Adipose tissue (tissue), 3 donors: ENCODE results near the gene UXT. TPM values are rescaled to one million over a fixed set of nuclear protein-coding genes. Genes with fewer than 3 reads are reported as not detected.
"Not testable (repeated sequence)": the region's sequence is repeated elsewhere in the genome, so short reads cannot be mapped to it uniquely, and the experiment has no call there.

ENCODE experiments used
- H3K27ac ChIP-seq: one replicate; pipeline ENCODE4 v1.5.1; 2013; ENCODE audit warnings: low read depth, low read length
- WGBS, 3 donors: extraction: QIAGEN DNeasy Blood & Tissue Kit; methylation state at CpG; one replicate each; pipeline ENCODE4 v1.1.7; 2013; 5-methylcytosine and 5-hydroxymethylcytosine counted together
- polyA plus RNA-seq, 3 donors: library from polyadenylated mRNA; stranded (reverse); fragments of 200-250 nt; gene quantifications; one replicate each; pipeline ENCODE4 v1.2.3, GENCODE V29; 2013
- donor health status: healthy with polysubstance abuse.
- donor health status: Bipolar disorder and iron deficiency.
- donor health status: healthy.

Gene UXT
- polyA plus RNA-seq, 3 donors = 108 to 208 (median 149) TPM

DNA sequence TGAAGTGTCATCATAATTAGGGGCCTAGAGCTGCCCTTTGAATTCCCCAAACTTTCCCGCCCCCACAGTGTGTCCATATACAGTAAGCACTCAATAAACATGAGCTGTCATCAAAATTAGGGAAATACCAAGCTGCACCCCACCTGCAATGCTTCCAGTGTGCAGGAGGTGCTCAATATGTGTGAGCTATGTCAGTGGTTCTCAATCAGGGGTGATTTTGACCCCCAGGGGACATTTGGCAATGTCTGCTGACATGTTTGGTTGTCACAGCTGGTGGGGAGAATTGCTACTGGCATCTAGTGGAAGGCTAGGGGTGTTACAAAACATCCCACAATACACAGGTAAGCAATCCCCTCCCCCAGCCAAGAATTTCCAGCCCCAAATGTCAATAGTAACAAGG, 30.0 kb downstream of the UXT start:
- WGBS, 3 donors = 71 to 93% (median 89%) methylated on average over 1 of the region's 1 CpG
- no peak overlapping the region for H3K27ac ChIP-seq

DNA sequence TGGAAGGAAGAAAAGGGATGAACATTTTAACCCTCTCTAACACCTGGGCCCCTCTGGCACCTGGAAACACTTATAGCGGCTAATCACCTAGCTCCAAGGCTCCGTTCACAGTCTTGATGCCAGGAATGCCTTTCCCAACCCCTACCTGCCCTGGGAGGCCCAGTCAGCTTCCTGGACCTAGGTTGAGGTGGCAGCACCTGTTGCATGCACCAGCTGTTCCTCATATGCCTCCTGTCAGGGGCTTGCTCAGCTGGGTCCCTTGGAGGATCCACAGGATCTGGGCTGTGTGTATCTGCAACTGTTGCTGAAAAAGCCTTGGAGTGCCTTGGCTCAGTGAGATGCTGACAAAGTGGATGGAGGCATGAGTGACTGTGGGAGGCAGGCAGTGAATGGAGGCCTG, 33.6 kb downstream of the UXT start:
- 85 to 97% (median 85%) methylated on average over 2 of the region's 2 CpGs for WGBS, 3 donors

DNA sequence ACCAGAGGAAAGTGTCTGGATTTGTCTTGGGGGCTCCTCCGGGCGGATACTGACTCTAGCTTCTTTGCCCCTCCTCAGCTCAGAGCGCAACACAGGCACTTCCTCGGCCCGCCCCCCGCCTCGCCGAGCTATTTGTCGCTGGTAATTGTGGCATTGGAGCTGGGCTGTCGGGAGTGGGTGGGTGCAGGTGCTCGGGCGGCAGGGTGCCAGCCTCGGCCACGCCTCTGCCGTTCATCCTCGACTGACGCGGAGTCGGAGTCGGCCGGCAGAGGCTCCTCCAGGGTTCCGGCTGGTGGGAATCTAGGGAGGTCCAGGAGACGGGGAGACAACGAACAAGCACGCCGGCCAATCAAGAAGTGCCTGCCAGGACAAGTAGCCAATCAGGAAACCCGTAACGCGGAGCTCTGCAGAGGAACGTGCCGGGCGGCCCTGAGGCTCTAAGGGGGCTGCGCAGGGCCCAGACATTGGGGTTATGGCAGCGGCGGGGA, 35.4 kb downstream of the UXT start:
- 0 to 43% (median 1%) methylated on average over 29 to 35 of the region's 35 CpGs for WGBS, 3 donors
- no peak overlapping the region for H3K27ac ChIP-seq

More for the DNA sequence above, 33.6 kb downstream of the UXT start:
- H3K27ac ChIP-seq = no peak overlapping the region

DNA sequence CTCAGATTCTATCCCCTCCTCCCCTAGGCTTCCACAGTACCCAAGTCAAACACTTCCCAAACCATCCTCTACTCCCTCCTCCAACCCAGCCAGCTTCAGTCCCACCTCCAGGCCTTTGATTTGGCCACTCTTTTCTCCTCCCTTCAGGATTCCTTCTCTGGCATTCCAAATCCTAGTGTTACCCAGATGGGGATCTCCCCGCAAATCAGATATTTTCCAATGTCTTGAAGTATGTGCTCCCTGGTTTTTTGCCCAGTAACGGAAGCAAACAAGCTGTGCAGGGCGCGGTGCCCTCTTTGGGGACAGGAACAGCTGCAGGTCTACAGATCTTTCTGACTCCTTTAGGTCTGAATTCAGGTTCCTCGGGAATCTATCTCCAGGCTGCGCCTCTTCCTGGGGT, 37.1 kb downstream of the UXT start:
- H3K27ac ChIP-seq = no peak overlapping the region
- 73 to 84% (median 83%) methylated on average over 6 of the region's 6 CpGs for WGBS, 3 donors

DNA sequence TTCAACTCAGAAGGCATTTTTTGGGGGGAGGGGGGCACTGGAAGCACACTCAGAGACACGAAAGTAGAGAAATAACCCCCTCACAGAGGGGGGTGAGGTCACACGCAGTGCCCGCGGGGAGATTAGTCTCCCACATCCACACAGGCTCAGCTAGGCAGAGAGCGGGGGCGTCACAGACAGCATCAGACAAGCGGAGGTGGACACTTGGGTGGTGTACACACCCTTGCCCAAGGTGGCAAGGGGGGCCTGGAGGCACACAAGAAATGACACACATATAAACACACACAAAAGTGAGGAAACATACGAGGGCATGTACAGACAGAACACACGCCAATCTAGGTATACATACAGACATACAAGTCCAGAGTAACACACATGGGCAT, 38.7 kb downstream of the UXT start:
- 43 to 69% (median 50%) methylated on average over 9 of the region's 9 CpGs for WGBS, 3 donors
- no peak overlapping the region for H3K27ac ChIP-seq

DNA sequence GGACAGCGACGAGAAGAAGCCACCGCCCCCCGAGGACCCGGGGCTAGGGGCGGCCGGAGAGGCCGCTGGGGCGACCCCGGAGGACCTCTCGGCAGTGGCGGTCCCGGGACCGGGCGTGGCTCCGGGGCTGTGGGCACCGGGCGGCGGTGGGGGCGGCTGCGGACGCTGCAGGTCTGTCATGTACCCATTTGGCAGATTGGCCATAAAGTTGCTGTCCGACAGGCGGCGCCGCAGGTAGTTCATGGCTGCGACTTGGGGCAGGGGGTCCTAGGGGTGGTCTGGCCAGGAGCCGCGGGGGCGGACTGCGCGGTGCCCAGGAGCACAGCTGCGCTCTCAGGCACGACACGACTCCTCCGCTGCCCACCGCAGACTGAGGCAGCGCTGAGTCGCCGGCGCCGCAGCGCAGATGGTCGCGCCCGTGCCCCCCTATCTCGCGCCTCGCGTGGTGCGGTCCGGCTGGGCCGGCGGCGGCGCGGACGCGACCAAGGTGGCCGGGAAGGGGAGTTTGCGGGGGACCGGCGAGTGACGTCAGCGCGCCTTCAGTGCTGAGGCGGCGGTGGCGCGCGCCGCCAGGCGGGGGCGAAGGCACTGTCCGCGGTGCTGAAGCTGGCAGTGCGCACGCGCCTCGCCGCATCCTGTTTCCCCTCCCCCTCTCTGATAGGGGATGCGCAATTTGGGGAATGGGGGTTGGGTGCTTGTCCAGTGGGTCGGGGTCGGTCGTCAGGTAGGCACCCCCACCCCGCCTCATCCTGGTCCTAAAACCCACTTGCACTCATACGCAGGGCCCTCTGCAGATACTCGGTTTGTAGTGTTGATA, 39.3 kb downstream of the UXT start, which contains the start of gene SYN1:
TSS of gene SYN1 (minus strand) at position 372 of the 817 bp plus-strand sequence. CDS start at position 243, 129 bp downstream.
- WGBS, 3 donors = 2 to 33% (median 3%) methylated on average over 19 to 88 of the region's 88 CpGs
- H3K27ac ChIP-seq = no peak within 1 kb of the TSS

DNA sequence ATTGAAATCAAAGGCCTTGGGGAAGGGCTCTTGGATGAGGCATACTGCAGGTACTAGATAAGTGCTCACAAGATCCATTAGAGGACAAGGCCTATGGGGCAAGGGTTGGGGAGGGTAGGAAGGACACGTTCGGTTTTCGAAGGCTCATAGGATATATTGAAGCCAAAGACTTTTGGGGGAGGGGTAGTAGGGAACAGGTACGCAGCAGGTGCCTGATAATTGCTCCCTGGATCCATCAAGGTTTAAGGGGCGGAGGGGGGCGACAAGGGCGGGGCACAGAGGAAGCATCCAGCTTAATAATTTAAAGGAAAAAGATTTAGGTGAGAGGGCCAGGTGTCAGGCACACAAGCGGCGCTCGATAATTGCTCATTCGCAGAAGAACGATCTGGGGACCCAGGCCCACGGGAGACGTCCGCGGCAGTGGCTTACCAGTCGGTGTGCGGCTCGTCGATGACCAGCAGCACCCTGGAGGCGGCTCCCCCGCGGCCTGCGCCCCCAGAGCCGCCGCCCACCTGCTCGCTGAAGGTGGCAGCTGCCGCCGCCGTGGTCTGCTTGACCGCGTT, 40.0 kb downstream of the UXT start:
- H3K27ac ChIP-seq = no peak overlapping the region
- 35 to 70% (median 52%) methylated on average over 10 to 28 of the region's 32 CpGs for WGBS, 3 donors

DNA sequence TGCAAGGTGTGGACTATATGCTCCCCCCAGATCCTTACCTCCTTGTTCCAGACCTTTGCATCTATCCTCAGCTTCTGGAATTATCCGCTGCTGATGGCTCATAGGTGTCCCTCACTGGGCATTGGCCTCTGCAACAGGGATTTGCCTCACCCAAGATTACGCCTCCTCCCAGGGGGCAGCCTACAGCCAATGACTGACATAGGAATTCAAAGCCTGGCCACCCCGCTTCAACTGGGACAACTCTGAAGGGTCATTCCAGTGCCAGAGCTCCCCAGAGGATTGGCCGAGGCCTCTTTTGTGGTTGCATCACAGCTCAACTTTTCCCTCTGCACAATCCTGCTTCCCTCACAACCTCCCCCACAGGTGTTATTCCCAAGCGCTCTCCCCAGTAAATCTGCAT, 44.4 kb downstream of the UXT start:
- H3K27ac ChIP-seq = no peak overlapping the region
- WGBS, 3 donors = 52 to 81% (median 79%) methylated on average over 3 to 5 of the region's 5 CpGs

DNA sequence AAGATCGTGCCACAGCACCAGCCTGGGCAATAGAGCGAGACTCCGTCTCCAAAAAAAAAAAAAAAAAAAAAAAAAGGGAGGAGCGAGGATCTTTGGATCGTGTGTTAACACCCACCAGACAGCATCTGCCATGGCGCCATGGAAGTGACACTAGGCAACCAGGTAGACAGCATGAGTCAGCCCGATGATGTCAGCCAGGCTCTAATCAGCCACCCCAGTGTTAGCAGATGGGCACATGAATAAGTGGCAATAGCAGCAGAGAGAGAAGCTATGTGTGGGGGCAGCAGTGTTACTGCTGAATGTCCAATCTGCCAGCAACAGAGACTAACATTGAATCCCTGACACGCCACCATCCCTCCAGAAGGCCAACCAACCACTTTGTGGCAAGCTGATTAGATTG, 45.9 kb downstream of the UXT start:
- 84 to 91% (median 87%) methylated on average over 5 to 8 of the region's 8 CpGs for WGBS, 3 donors
- H3K27ac ChIP-seq = no peak overlapping the region

DNA sequence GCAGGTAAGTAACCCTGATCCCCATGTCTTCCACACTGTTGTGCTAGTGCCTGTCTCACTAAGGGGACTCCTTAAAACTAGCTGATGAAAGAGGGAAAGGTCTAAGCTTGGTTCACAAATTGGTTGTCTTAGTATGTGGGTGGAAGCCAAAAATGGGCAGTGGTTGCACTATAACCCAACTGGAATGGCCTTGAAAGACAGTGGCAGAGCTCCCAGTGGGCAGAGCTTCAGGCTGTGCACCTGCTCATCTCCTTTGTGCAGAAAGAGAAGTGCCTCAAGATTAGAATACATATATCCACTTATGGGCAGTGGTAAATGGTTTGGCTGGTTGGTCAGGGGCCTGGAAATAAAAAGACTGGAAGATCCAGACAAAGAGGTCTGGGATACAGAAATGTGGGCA, 46.6 kb downstream of the UXT start:
- H3K27ac ChIP-seq = no peak overlapping the region

DNA sequence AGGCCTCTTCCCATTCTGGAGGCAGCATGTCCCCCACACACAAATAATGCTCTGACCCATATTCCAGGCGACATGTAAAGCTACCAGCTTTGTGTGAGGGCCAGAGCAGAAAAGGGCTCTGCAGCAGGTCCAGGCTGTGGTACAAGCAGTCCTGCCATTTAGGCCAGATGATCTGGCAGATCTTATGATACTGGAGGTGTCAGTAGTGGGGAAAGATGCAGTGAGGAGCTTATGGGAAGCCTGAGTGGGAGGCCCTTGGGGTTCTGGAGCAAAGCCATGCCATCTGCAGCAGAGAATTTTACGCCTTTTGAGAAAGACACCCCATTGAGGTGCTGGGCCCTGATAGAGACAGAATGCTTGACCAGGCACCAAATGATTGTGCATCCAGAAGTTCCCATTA, 47.1 kb downstream of the UXT start:
- WGBS, 3 donors = 67 to 96% (median 93%) methylated on average over 2 of the region's 2 CpGs

DNA sequence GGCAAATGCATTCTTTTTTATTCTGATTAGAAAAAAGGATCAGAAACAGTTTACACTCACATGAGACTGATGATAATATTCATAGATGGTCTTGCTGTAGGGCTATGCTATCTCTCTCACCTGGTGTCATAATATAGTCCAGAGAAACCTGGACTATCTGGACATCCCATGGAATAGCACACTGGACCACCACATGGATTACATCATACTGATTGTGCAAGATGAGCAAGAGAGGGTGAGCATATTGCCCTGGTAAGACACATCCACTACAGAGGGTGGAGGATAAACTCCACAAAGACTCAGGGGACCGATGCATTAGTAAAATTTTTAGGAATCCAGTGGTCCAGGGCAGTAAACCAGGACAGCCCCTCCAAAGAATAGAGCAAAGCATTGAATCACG, 47.5 kb downstream of the UXT start:
- H3K27ac ChIP-seq = no peak overlapping the region
- 70 to 100% (median 93%) methylated on average over 2 of the region's 2 CpGs for WGBS, 3 donors

More for the DNA sequence above, 47.1 kb downstream of the UXT start:
- H3K27ac ChIP-seq = no peak overlapping the region

DNA sequence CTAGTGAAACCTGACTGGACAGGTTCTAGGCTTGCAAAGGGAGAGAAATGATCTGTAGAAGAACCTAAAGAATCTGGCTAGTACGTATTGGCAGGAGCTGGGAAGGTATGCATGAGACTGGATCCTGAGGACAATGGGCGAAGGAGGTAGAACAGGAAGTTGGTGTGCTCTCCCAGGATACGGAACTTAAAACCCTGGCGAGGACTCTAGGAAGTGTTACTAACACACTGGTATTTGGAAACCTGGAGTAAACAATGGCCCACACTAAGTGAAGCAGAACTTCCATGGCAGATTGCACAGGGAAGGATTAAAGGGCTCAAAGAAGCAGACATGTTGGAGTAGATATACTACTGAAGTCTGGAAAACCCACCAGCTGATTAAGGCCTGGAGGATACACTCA, 48.5 kb downstream of the UXT start:
- no peak overlapping the region for H3K27ac ChIP-seq
- 60 to 76% (median 65%) methylated on average over 4 of the region's 4 CpGs for WGBS, 3 donors

DNA sequence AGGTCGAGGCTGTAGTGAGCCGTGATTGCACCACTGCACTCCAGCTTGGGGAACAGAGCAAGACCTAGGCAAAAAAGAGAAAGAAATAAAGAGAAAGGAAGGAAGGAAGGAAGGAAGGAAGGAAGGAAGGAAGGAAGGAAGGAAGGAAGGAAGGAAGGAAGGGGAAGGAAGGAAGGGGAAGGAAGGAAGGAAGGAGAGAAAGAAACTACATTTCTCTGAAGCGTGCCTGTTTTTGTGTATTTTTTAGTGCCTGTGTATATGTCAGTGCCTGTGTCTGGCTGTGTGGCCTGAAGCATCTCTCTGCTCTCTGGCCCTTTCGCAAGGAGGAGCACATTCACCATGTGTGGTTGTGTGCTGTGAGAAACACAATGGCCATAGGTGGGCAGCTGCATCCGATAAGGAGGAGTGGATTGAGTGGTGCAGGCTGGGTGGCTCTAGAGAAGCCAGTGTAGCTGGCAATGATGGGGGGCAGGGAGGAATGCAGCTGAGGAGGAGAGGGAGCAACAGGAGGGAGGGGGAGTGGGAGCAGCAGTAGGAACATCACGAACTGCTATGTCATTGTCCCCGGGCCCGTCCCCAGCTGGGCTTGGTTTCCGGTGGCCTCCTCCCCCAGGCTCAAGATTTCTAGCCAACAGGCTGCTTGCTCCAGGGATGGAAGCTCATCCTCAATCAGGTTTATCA, 50.7 kb downstream of the UXT start:
- no peak overlapping the region for H3K27ac ChIP-seq
- 38 to 62% (median 59%) methylated on average over 4 to 9 of the region's 9 CpGs for WGBS, 3 donors

DNA sequence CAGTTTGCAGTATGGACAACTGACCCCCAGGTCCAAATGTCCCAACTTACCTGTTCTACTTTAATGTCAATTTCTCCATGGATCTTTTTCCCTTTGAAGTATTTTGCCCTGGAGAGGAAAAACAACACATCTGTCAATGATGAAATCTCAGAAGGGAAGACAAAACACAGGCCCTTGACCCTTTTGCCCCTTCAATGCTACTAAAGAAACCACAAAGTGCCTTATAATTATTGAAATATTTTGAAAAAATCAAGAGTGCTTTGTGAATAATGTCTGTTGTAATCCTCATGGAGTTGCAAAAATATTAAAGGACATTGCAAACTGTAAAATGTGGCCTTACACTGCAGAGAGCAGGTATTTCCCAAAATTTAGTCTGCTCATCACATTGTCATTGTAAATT, 51.9 kb downstream of the UXT start:
- no peak overlapping the region for H3K27ac ChIP-seq

DNA sequence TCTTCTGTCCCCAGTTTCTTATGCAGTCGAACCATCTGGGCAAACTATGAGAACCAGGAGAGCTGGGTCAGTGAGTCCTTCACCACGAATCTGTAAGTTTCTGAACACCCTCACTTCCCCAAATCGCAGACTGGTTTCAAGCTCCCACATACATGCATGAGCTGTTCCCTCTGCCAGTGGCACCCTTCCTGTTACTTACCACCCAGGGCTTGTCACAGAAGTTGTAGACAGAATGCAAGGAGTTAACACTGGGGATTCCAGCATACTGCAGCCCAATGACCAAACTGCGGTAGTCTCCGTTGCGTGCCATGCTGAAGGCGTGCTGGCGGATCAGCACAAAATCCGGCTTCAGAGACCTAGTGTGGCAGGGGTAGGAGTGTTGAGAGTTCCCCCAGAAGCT, 54.0 kb downstream of the UXT start:
- 50 to 73% (median 67%) methylated on average over 9 of the region's 9 CpGs for WGBS, 3 donors
- no peak overlapping the region for H3K27ac ChIP-seq

DNA sequence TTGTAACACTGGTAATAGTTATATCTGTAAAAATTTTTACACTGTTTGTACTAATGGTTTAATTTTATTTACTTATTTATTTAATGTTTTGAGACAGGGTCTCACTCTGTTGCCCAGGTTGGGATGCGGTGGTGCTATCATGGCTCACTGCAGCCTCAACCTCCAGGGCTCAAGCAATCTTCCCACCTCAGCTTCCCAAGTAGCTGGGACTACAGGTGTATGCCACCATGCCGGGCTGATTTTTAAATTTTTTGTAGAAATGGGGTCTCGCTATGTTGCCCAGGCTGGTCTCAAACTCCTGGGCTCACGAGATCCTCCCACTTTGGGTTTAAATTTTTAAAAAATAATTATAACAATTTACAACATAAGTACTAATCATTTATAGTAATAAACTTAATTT, 55.9 kb downstream of the UXT start:
- 92 to 98% (median 97%) methylated on average over 4 of the region's 4 CpGs for WGBS, 3 donors
- H3K27ac ChIP-seq = not testable (repeated sequence)
